HepG2 (cell line): ENCODE data around the gene ZNF213. TPM values are rescaled to one million over a fixed set of nuclear protein-coding genes. Genes with fewer than 3 reads are reported as not detected.

Experiments
- BRD4 ChIP-seq: sonication (generic); formaldehyde crosslinking; IDR thresholded peaks from 2 replicates; pipeline ENCODE4 v1.4.0; 2020; ENCODE audit warnings: missing genetic modification reagents
- CC2D1A ChIP-seq: sonication (generic); formaldehyde crosslinking; IDR thresholded peaks from 2 replicates; pipeline ENCODE4 v1.8.1; 2023; ENCODE audit warnings: mild to moderate bottlenecking, missing genetic modification reagents
- JUNB ChIP-seq: sonication (generic); formaldehyde crosslinking; IDR thresholded peaks from 2 replicates; pipeline ENCODE4 v1.8.0; 2022; ENCODE audit warnings: missing genetic modification reagents, mild to moderate bottlenecking, borderline replicate concordance
- NR2C2 ChIP-seq: sonication (generic); formaldehyde crosslinking; IDR thresholded peaks from 2 replicates; pipeline ENCODE4 v1.4.0; 2020; ENCODE audit warnings: missing genetic modification reagents, mild to moderate bottlenecking, moderate library complexity, borderline replicate concordance
- NR3C1 ChIP-seq: sonication (generic); formaldehyde crosslinking; IDR thresholded peaks from 2 replicates; pipeline ENCODE4 v1.4.0; 2020; ENCODE audit warnings: missing genetic modification reagents
- PATZ1 ChIP-seq: sonication (generic); formaldehyde crosslinking; IDR thresholded peaks from 2 replicates; pipeline ENCODE4 v1.4.0; 2020; ENCODE audit warnings: missing genetic modification reagents
- REST ChIP-seq, 2 experiments: IDR thresholded peaks; 2 replicates each; pipeline ENCODE4 v1.6.1; 2011 to 2012; ENCODE audit warnings: low read length in 2 of 2, borderline replicate concordance in 1 of 2, low read depth in 1 of 2, mild to moderate bottlenecking in 1 of 2, moderate library complexity in 1 of 2
- SALL1 ChIP-seq: sonication (generic); formaldehyde crosslinking; IDR thresholded peaks from 2 replicates; pipeline ENCODE4 v1.8.0; 2022; ENCODE audit warnings: mild to moderate bottlenecking, missing genetic modification reagents
- THAP9 ChIP-seq: sonication (generic); formaldehyde crosslinking; IDR thresholded peaks from 2 replicates; pipeline ENCODE4; 2020; ENCODE audit warnings: missing genetic modification reagents, mild to moderate bottlenecking, borderline replicate concordance
- ZNF296 ChIP-seq: sonication (generic); formaldehyde crosslinking; conservative IDR thresholded peaks from 2 replicates; pipeline ENCODE4 v1.5.0; 2020; ENCODE audit warnings: mild to moderate bottlenecking, missing genetic modification reagents
- ZNF552 ChIP-seq: sonication (generic); formaldehyde crosslinking; IDR thresholded peaks from 2 replicates; pipeline ENCODE4 v1.9.0; 2022; ENCODE audit warnings: missing genetic modification reagents, mild to moderate bottlenecking, borderline replicate concordance
- ZNF678 ChIP-seq: sonication (generic); formaldehyde crosslinking; IDR thresholded peaks from 2 replicates; pipeline ENCODE4 v1.4.0; 2020; ENCODE audit warnings: mild to moderate bottlenecking, missing genetic modification reagents
- ZNF839 ChIP-seq: sonication (generic); formaldehyde crosslinking; IDR thresholded peaks from 2 replicates; pipeline ENCODE4 v1.4.0; 2020; ENCODE audit warnings: missing genetic modification reagents, mild to moderate bottlenecking, borderline replicate concordance
- ZSCAN12 ChIP-seq: sonication (generic); formaldehyde crosslinking; IDR thresholded peaks from 2 replicates; pipeline ENCODE4 v1.9.0; 2021; ENCODE audit warnings: mild to moderate bottlenecking, missing genetic modification reagents
- polyA plus RNA-seq, 8 experiments: library from polyadenylated mRNA; depleted of rRNA in 3 of 8; stranded (reverse) in 7 of 8; unstranded in 1 of 8; fragments of >200 nt; fragmentation: Illumina TruSeq in 4 of 8; extraction: Trizol in 4 of 8; gene quantifications; 2 replicates each; pipeline versions ENCODE4 v1.2.1 to v1.2.3, GENCODE V29; 2011 to 2016; ENCODE audit warnings: low read depth in 4 of 8, missing spikeins in 1 of 8, mixed read lengths in 1 of 8; ENCODE audit not compliant: insufficient read depth in 1 of 8
- total RNA-seq, 5 experiments: library from RNA; depleted of rRNA; stranded (reverse); fragments of >200 nt; fragmentation: Illumina TruSeq; extraction: Trizol; gene quantifications; 2 replicates each; pipeline ENCODE4 v1.2.3, GENCODE V29; 2016; ENCODE audit warnings: low read depth in 1 of 5
- TF ChIP-seq, protein P1 (sequence below): sonication (generic); formaldehyde crosslinking; IDR thresholded peaks from 2 replicates; pipeline ENCODE4 v1.8.1; 2023; ENCODE audit warnings: missing genetic modification reagents, mild to moderate bottlenecking, borderline replicate concordance
- TF ChIP-seq, protein P2 (sequence below): sonication (generic); formaldehyde crosslinking; IDR thresholded peaks from 2 replicates; pipeline ENCODE4 v1.4.0; 2020; ENCODE audit warnings: missing genetic modification reagents

ZNF213 gene
- total and polyA plus RNA-seq, 2 of the 13 experiments (the other 11 are each of a cell fraction or from before 2014, with no cell fraction given), result 0.59 to 0.97 TPM

DNA sequence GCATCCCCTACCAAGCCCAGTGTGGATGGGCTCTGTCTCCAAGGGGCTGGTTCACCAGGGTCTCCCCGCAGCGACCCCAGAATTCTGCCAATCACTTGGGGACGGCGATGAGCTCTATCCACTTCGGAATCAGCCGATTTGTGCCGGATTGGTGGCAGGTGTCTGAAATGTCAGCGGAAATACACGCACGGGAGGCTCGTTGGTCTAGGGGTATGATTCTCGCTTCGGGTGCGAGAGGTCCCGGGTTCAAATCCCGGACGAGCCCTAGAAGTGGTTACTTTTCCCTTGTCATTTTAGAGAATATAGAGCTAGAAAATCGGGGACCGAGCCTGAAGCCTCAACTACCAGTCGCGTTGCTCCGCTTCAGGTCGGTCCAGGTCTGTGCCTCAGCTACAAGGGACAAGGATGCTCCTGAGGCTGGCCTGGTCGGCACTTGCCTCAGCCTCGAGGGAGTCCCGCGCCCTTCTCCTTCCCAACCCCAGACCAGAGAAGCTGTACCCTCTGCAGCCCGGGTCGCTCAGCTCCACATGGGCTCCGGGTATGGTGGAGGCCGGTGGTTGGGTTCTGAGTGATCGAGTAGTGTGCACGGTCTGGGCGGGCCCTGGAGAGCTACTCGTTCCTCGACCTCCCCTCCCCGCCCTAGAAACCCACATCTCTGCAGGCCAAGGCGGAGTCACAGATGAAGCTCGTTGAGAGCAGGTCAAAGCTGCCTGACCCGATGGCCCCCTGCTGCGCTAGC is 37.2 kb downstream of the ZNF213 start (continued):
- no peak for TF ChIP-seq THAP9
- TF ChIP-seq ZNF552 (CRISPR knock-in tag), result no peak
- no peak for TF ChIP-seq REST (IDR thresholded peaks at IDR 0.05; ENCODE audit: borderline replicate concordance in 1 of 2, low read depth in 1 of 2, low read length in 2 of 2)
- no peak for TF ChIP-seq ZNF296 (CRISPR knock-in tag)
- TF ChIP-seq, protein P1, sequence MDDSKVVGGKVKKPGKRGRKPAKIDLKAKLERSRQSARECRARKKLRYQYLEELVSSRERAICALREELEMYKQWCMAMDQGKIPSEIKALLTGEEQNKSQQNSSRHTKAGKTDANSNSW (CRISPR knock-in tag), result no peak
- no peak for TF ChIP-seq CC2D1A (CRISPR knock-in tag)
- TF ChIP-seq PATZ1 (CRISPR knock-in tag), result peak; percentile 41; the same call in 1 of the 2 replicates
- no peak for TF ChIP-seq NR3C1 (CRISPR knock-in tag)
- no peak for TF ChIP-seq JUNB
- TF ChIP-seq ZNF839 (CRISPR knock-in tag), result no peak
- TF ChIP-seq NR2C2 (CRISPR knock-in tag), result no peak; the same call in 1 of the 2 replicates
- TF ChIP-seq BRD4, result no peak
- no peak for TF ChIP-seq ZNF678 (CRISPR knock-in tag)
- no peak for TF ChIP-seq ZSCAN12 (CRISPR knock-in tag)
- TF ChIP-seq, protein P2, sequence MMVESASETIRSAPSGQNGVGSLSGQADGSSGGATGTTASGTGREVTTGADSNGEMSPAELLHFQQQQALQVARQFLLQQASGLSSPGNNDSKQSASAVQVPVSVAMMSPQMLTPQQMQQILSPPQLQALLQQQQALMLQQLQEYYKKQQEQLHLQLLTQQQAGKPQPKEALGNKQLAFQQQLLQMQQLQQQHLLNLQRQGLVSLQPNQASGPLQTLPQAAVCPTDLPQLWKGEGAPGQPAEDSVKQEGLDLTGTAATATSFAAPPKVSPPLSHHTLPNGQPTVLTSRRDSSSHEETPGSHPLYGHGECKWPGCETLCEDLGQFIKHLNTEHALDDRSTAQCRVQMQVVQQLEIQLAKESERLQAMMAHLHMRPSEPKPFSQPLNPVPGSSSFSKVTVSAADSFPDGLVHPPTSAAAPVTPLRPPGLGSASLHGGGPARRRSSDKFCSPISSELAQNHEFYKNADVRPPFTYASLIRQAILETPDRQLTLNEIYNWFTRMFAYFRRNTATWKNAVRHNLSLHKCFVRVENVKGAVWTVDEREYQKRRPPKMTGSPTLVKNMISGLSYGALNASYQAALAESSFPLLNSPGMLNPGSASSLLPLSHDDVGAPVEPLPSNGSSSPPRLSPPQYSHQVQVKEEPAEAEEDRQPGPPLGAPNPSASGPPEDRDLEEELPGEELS (CRISPR knock-in tag), result no peak
- TF ChIP-seq SALL1 (CRISPR knock-in tag), result no peak
